Cerebellar nuclear complex (tissue), 1 donor: ENCODE measurements around the gene ZNF223.
A peak's percentile ranks its signal among the peaks of the same experiment; 100 is the strongest.

Experiments
- DNase-seq, 2 experiments: peaks; one replicate each; lab custom pipeline; 2025; lab: John Stamatoyannopoulos, UW

The ZNF223 gene

DNA sequence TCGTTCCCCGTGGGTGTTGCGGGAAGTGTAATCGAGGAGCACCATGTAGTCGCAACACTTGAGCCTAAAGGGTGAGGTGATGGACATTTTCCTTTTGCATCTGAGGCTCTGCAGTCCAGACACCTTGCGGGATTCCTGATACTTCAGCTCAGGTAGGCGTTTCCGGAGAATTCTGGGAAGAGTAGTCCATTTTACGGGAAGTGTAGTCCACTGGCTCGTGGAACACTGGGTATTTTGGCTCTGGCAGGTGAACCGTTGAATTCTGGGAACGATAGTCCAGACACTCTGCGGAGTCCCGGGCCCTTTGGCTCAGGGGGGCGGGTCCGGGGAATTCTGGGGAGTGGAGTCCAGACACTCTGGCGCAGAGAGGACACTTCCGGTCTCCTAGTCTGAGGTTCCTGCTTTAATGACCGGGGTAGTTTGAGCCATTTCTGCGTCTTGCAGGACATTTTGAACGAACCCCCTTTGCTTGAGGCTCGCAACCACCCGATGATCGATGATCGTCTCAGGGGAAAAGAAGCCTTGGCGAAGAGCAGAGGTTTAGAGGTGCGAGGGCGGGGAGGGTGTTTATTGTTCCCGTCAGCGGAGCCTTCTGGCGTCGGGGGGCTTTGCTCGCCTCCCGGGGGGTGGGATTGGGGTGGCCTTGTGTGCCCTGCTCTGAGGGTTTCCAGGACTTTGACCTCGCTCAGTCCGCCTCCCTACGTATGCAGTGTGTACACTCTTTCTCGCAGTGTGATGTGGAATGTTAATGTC, at the start of gene ZNF223:
Gene ZNF223 (plus strand): TSS at position 387 of the 753 bp plus-strand sequence. CDS start 3,141 bp downstream, outside the sequence.
- peak; percentile 88 to 98 for DNase-seq

DNA sequence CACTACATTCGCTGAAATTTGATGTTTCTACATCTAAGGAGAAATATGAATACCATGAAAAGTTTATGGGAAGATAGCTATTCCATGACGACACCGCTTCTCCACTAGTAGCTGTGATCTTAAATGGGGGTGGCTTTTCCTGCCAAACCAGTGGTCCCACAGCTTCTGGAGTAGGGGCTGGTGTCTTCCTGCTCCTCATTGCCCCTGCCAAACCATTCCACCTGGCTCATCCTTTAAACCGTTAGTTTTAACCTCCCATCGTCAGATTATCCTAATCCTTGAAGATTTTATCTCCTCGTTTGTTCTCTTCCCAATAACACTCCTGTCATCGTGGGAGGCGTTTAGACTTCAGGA, 49.6 kb upstream of the ZNF223 start:
- DNase-seq, result no peak

DNA sequence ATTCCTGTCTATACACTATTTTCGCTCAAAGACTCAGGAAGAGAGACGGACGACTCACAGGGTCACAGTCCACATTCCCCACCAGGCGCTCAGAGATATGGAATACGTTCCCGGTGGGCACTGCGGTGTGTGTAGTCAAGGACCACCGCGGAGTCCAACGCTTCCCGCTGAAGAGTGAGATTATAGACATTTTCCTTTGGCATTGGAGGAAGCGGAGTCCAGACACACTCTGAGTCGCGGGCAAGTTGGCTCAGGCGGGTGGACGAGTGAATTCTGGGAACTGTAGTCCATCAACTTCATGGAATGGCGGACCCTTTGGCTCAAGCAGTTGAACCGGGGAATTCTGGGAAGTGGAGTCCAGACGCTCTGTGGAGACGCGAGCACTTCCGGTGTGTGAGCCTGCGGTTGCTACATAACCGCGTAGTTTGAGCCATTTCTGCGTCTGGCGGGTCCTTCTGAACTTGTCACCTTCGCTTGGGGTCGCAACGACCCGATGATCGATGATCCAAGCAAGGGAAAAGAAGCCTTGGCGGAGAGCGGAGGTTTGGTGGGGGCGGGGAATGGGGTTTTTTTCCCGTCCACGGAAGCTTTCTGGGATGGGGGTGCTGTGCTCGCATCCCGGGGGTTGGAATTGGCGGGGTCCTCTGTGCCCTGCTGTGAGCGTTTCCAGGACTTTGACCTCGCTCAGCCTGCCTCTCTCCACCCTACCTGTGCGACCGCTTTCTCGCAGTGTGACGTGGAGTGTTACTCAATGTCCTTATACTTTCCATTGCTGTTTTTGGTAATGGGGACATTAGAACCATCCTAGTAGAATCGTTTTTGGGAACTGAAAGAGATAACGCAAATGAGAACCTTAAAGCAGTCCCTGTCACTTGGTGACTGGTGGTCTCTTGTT, 49.0 kb upstream of the ZNF223 start, which contains the start of gene ZNF230:
Gene ZNF230 (plus strand): TSS at position 392 of the 895 bp plus-strand sequence. CDS start 4,122 bp downstream, outside the sequence.
- peak; percentile 80 to 96 for DNase-seq

GRCh38 chr19:44003461-44004009, 48.3 kb upstream of the ZNF223 start:
- DNase-seq, result no peak

GRCh38 chr19:44005973-44006372, 45.9 kb upstream of the ZNF223 start:
- no peak for DNase-seq

DNA sequence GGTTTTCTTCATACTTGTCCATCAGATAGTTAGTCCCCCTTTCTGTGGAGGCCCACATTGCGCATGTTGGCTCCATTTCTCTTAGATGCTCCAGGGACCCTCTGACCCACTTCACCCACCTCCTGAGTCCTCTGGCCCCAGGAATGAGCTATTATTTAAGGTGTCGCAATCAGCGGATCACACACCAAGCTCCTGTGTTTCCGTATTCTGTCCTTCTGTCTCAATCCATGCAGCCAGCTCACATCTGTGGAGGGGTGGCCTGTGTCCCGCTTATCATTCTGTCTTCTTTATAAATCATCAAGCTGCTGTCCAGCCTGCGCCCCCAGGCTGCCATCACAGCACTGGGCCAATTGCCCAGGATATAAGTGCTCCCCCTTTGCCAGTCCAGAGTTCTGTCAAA, 44.4 kb upstream of the ZNF223 start:
- no peak for DNase-seq

DNA sequence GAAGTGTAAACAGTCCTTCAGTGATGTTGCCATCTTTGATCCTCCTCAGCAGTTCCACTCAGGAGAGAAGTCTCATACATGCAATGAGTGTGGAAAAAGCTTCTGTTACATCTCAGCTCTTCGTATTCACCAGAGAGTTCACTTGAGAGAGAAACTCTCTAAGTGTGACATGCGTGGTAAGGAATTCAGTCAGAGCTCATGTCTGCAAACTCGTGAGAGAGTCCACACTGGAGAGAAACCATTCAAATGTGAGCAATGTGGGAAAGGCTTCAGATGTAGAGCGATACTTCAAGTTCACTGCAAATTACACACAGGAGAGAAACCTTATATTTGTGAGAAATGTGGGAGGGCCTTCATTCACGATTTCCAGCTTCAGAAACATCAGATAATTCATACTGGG, 41.4 kb upstream of the ZNF223 start:
- no peak for DNase-seq

DNA sequence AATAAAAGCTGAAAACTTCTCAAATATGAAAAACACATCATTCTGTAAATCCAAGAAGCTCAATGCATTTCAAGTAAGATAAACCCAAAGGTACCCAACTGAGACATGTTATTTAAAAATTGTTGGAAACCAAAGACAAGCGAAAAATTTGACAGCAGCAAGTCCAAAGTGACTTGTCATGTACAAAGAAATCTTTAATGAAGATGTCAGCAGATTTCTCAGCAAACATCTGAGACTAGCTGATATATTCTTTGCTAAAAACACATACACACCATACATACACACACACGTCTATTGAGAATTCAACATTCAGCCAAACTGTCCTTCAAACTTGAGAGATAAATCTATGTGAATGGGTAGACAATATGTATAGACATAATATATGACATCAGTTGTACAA, 32.3 kb upstream of the ZNF223 start:
- DNase-seq, result no peak

DNA sequence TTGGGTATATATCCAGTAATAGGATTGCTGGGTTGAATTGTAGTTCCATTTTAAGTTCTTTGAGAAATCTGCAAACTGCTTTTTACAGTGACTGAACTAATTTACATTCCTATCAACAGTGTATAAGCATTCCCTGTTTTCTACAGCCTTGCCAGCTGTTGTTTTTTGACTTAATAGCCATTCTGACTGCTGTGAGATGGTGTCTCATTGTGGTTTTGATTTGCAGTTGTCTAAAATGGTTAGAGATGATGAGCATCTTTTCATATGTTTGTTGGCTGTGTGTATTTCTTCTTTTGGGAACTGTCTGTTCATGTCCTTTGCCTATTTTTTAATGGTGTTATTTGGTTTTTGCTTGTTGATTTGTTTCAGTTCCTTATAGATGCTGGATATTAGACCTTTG, 30.6 kb upstream of the ZNF223 start:
- DNase-seq, result no peak

DNA sequence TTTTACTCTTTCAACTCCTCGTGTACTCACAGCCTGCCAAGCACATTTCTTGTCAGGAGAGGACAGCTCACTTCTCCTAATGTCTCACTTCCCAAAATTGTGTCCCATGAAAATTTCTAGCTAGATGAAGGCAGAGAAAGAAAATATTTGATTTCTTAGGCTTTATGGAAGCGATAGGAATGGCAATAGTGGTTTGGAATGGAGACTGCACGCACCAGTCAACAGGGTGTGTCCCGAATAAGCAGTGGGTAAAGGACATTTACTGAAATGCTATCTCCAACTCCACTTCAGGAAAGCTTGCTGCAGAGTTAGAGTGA, 27.0 kb upstream of the ZNF223 start:
- no peak for DNase-seq

DNA sequence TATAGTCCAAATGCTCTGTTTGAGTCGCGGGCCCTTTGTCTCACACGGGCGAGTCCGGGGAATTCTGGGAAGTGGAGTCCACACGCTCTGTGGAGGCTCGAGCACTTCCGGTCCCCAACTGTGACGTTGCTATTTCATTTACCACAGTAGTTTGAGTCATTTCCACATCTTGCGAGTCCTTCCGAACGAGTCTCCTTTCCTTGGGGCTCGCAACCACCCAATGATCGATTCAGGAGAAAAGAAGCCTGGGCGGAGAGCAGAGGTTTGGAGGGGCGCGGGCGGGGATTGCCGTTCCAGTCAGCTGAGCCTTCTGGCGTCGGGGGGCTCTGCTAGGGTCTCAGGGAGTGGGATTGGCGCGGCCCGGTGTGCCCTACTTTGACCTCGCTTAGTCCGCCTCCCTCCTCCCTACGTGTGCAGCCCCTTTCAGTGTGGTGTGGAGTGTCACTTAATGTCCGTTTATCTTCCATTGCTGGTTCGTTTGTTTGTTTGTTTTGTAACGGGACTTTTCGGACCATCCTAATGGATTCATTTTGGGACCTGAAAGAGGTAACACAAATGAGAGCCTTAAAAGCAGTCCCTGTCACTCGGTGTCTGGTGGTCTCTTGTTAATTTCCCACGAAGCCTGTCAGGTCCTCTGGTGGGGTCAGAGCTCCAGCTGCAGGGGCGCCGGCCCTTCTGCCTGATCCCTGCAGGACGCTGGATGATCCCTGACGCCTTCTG, 26.5 kb upstream of the ZNF223 start, which contains the start of gene ZNF222:
Gene ZNF222 (plus strand): TSS at position 163 of the 720 bp plus-strand sequence. CDS start 58 bp downstream, at position 221.
- peak; percentile 11 to 72 for DNase-seq

- no peak for DNase-seq
Measured at GRCh38 chr19:44026622-44027021, 25.2 kb upstream of the ZNF223 start.

GRCh38 chr19:44032001-44032610, 19.7 kb upstream of the ZNF223 start:
- DNase-seq, result no peak

- DNase-seq, result no peak
Measured at GRCh38 chr19:44042147-44042546, 9.7 kb upstream of the ZNF223 start.

DNA sequence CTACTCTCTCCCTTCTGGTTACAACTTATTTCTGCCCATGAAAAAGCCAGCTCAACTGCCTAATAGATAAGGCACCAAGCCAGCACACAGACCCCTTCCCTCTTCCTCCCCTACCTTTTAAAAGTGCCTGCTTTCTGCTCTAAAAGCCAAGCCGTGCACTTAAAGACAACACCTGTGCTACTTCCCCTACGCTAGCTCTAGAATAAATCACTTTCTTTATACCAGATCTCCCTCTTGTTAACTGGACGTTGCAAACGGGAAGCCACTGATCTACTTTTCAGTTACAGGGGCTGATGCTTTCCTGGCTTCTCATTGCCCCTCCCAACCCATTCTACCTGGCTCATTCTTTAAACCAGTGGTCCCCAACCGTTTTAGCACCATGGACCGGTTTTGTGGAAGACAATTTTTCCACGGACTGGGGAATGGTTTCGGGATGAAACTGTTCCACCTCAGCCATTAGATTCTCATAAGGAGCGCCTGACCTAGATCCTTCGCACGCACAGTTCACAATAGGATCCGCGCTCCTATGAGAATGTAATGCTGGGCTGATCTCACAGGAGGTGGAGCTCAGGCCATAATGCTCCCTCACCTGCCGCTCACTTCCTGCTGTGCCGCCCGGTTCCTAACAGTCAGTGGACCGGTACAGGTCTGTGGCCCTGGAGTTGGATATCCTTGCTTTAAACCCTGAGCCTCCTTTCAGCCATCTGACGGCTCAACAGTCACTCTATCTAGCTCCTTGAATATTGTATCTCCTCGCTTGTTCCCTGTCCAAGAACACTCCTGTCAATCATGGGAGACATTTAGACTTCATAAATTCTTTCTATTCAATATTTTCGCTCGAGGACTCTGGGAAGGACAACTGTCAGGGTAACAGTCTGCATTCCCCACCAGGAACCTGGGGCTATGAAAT, 841 bp upstream of the ZNF223 start:
- no peak for DNase-seq

GRCh38 chr19:44055870-44056269, 4.0 kb downstream of the ZNF223 start:
- DNase-seq, result no peak

GRCh38 chr19:44059229-44059628, 7.4 kb downstream of the ZNF223 start:
- DNase-seq, result no peak

DNA sequence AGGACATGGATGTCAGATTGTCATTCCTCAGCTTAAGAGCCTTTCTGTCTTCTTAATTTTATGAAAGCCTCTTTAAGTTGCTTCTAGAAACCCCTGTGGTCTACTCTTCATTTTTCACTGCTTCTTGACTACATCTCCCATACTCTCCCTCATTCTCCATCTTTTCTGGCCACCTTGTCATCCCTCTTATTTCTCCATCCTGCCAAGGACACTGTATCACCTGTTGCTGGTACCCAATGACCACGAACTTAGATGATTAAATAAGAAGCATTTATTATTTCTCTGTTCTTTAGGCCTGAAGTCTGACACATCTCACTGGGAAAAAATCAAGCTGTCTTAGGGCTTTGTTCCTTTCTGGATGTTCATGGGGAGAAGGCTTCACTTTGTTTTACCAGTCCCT, 9.2 kb downstream of the ZNF223 start:
- DNase-seq, result no peak

DNA sequence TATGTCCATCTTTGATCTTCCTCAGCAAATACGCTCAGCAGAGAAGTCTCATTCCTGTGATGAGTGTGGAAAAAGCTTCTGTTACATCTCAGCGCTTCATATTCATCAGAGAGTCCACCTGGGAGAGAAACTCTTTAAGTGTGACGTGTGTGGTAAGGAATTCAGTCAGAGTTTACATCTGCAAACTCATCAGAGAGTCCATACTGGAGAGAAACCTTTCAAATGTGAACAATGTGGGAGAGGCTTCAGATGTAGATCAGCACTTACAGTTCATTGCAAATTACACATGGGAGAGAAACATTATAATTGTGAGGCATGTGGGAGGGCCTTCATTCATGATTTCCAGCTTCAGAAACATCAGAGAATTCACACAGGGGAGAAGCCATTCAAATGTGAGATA, 14.5 kb downstream of the ZNF223 start:
- no peak for DNase-seq

DNA sequence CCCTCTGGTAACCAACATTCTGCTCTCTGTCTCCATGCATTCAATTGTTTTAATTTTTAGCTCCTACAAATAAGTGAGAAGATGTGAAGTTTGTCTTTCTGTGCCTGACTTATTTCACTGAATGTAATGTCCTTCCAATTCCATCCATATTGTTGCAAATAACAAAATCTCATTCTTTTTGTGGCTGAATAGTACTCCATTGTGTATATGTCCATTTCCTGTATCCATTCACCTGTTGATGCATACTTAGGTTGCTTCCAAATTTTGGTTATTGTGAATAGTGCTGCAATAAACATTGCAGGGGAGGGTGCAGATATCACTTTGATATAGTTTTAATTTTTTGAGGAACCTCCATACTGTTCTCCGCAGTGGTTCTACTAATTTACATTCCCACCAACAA, 17.6 kb downstream of the ZNF223 start:
- DNase-seq, result no peak
